AG04450 (cell line): Measurements from ENCODE around the gene CCDC106. TPM values are rescaled to one million over a fixed set of nuclear protein-coding genes. Genes with fewer than 3 reads are reported as not detected.
A peak's percentile ranks its signal among the peaks of the same experiment; 100 is the strongest.

Experiments
- CTCF ChIA-PET: fragments of 300-600, 350-600 bp; formaldehyde crosslinking; extraction: SDS; loops from one replicate; lab custom pipeline; 2022; ENCODE audit warnings: antibody characterized with exemption, inconsistent platforms; lab: Charles Lee
- POLR2A ChIA-PET: fragments of 350-600 bp; formaldehyde crosslinking; extraction: SDS; loops from one replicate; lab custom pipeline; 2021; ENCODE audit warnings: antibody characterized with exemption, inconsistent platforms; lab: Yijun Ruan, JAX
- DNase-seq: peaks from one replicate; pipeline ENCODE4 v3.0.0-alpha.2; 2011; ENCODE audit warnings: low read depth, low spot score
- H3K27ac ChIP-seq: one replicate; pipeline ENCODE4 v1.5.1; 2012; ENCODE audit warnings: low read depth, low read length, control low read depth
- H3K27me3 ChIP-seq: one replicate; pipeline ENCODE4 v1.6.0; 2012; ENCODE audit warnings: low read length; ENCODE audit not compliant: control insufficient read depth, insufficient read depth
- H3K4me3 ChIP-seq: 2 replicates; pipeline ENCODE4 v1.5.1; 2011; ENCODE audit warnings: mild to moderate bottlenecking, low read depth, low read length, control low read depth
- H3K9me3 ChIP-seq: 2 replicates; pipeline ENCODE4 v1.5.1; 2012; ENCODE audit warnings: low read length; ENCODE audit not compliant: control insufficient read depth, insufficient read depth
- CTCF ChIP-seq: IDR thresholded peaks from 2 replicates; pipeline ENCODE4 v1.5.1; 2011; ENCODE audit warnings: low read depth, low read length, control low read depth, inconsistent platforms
- polyA plus RNA-seq: library from polyadenylated mRNA; depleted of rRNA; stranded (reverse); fragments of >200 nt; gene quantifications from 2 replicates; pipeline ENCODE4 v1.2.3, GENCODE V29; 2011

CCDC106 gene
- polyA plus RNA-seq, 1 experiment: 6.2 TPM

GRCh38 chr19:55623561-55623960 lies 24.5 kb upstream of the CCDC106 start:
- Histone ChIP-seq H3K27ac (no peak overlapping the region), H3K9me3 (no peaks in the 10 kb centered on the region; the same call in 1 of the 2 replicates), H3K27me3 (no peaks in the 10 kb centered on the region), H3K4me3 (peak overlapping the region; percentile 36; the same call in 1 of the 2 replicates)
- no peak for TF ChIP-seq CTCF
- ChIA-PET POLR2A (interaction anchor here (1.2 to 1.3 kb wide), 2 partner anchors 10 to 31 kb away, joined by 3 read pairs; partner anchors contain the start of gene U2AF2), CTCF (interaction anchor here (0.8 to 3.2 kb wide), 5 partner anchors 9 to 483 kb away, joined by 3 to 17 read pairs (median 12); no protein-coding TSS in a partner anchor)
- DNase-seq: no peak

GRCh38 chr19:55624109-55625003 lies 23.7 kb upstream of the CCDC106 start, which contains the start of gene ZNF784:
Gene ZNF784 (minus strand): TSS chr19:55624566. CDS start chr19:55624561, 5 bp downstream.
- POLR2A ChIA-PET: interaction anchor here (0.6 to 1.3 kb wide), 17 partner anchors 9 to 365 kb away, joined by 3 to 8 read pairs (median 3); partner anchors contain the start of genes FIZ1, NAT14, PPP6R1 and U2AF2
- Histone ChIP-seq H3K27ac (peak within 1 kb of the TSS; percentile 90), H3K9me3 (no peaks in the 10 kb centered on the region; the same call in 1 of the 2 replicates), H3K27me3 (no peaks in the 10 kb centered on the region), H3K4me3 (peak within 1 kb of the TSS; percentile 77)
- peak; percentile 81 for DNase-seq
- no peak for TF ChIP-seq CTCF
- CTCF ChIA-PET: interaction anchor here (0.5 to 3.4 kb wide), 11 partner anchors 9 to 484 kb away, joined by 3 to 17 read pairs (median 5); no protein-coding TSS in a partner anchor

GRCh38 chr19:55625004-55625326 lies 23.0 kb upstream of the CCDC106 start:
- Histone ChIP-seq H3K9me3 (no peaks in the 10 kb centered on the region; the same call in 1 of the 2 replicates), H3K27me3 (no peaks in the 10 kb centered on the region), H3K27ac (peak overlapping the region; percentile 90), H3K4me3 (peak overlapping the region; percentile 77)
- POLR2A ChIA-PET: interaction anchor here (0.7 to 1.3 kb wide), 16 partner anchors 10 to 366 kb away, joined by 3 to 8 read pairs (median 4); partner anchors contain the start of genes FIZ1, NAT14, PPP6R1 and U2AF2
- DNase-seq: no peak
- CTCF ChIA-PET: interaction anchor here (0.5 to 3.4 kb wide), 11 partner anchors 8 to 484 kb away, joined by 3 to 17 read pairs (median 6); no protein-coding TSS in a partner anchor
- no peak for TF ChIP-seq CTCF

- DNase-seq: no peak
- H3K27ac ChIP-seq: no peak overlapping the region
- H3K27me3 ChIP-seq: no peaks in the 10 kb centered on the region
- POLR2A ChIA-PET: interaction anchor here (1.0 kb wide), 1 partner anchor 27 kb away, joined by 3 read pairs; the partner anchor contains the start of gene FIZ1
- TF ChIP-seq CTCF: no peak
- CTCF ChIA-PET: interaction anchor here (0.8 to 3.4 kb wide), 5 partner anchors 28 to 485 kb away, joined by 3 to 16 read pairs (median 4); no protein-coding TSS in a partner anchor
- H3K4me3 ChIP-seq: no peak overlapping the region
- no peaks in the 10 kb centered on the region; the same call in 1 of the 2 replicates for H3K9me3 ChIP-seq
These were observed 21.7 kb upstream of the CCDC106 start for GRCh38 chr19:55626350-55626749.
